Measurements from ENCODE around the gene CHTF18.
"Not testable (repeated sequence)": the region's sequence is repeated elsewhere in the genome, so short reads cannot be mapped to it uniquely, and the experiment has no call there.

The CHTF18 gene

GRCh38 chr16:815861-816260 lies 27.4 kb downstream of the CHTF18 start:
- DNase-seq = no peak
- TF ChIP-seq CTCF (IDR thresholded peaks at IDR 0.05; ENCODE audit: low read depth, low read length) = no peak
- Histone ChIP-seq H3K4me3 (ENCODE audit: low read depth, low read length) (no peak overlapping the region), H3K9me3 (no peaks in the 10 kb centered on the region), H3K36me3 (no peaks in the 10 kb centered on the region), H3K4me1 (no peaks in the 10 kb centered on the region), H3K27me3 (peaks cover 54% of the 10 kb centered on the region)

- no peak for TF ChIP-seq CTCF (IDR thresholded peaks at IDR 0.05; ENCODE audit: low read depth, low read length)
Measured at GRCh38 chr16:817001-817906, 28.8 kb downstream of the CHTF18 start.

GRCh38 chr16:818132-818531 lies 29.7 kb downstream of the CHTF18 start:
- DNase-seq = no peak
- Histone ChIP-seq H3K4me3 (ENCODE audit: low read depth, low read length) (no peak overlapping the region), H3K27me3 (peaks cover 53% of the 10 kb centered on the region), H3K4me1 (no peaks in the 10 kb centered on the region), H3K36me3 (no peaks in the 10 kb centered on the region), H3K9me3 (no peaks in the 10 kb centered on the region)
- no peak for TF ChIP-seq CTCF (IDR thresholded peaks at IDR 0.05; ENCODE audit: low read depth, low read length)

More at GRCh38 chr16:817001-817906, 28.8 kb downstream of the CHTF18 start:
- no peak overlapping the region for H3K4me3 ChIP-seq (ENCODE audit: low read depth, low read length)
- no peaks in the 10 kb centered on the region for H3K36me3 ChIP-seq
- no peaks in the 10 kb centered on the region for H3K9me3 ChIP-seq
- DNase-seq = no peak
- H3K4me1 ChIP-seq = no peaks in the 10 kb centered on the region
- H3K27me3 ChIP-seq = peaks cover 55% of the 10 kb centered on the region

GRCh38 chr16:818592-818991 lies 30.2 kb downstream of the CHTF18 start:
- Histone ChIP-seq H3K36me3 (no peaks in the 10 kb centered on the region), H3K27me3 (peaks cover 48% of the 10 kb centered on the region), H3K4me3 (ENCODE audit: low read depth, low read length) (no peak overlapping the region), H3K9me3 (no peaks in the 10 kb centered on the region), H3K4me1 (no peaks in the 10 kb centered on the region)
- DNase-seq = no peak
- no peak for TF ChIP-seq CTCF (IDR thresholded peaks at IDR 0.05; ENCODE audit: low read depth, low read length)

GRCh38 chr16:819336-820043 lies 31.1 kb downstream of the CHTF18 start:
- no peak for TF ChIP-seq CTCF (IDR thresholded peaks at IDR 0.05; ENCODE audit: low read depth, low read length)
- H3K27me3 ChIP-seq = peaks cover 47% of the 10 kb centered on the region
- no peaks in the 10 kb centered on the region for H3K4me1 ChIP-seq
- H3K36me3 ChIP-seq = no peaks in the 10 kb centered on the region
- no peak for DNase-seq
- no peak overlapping the region for H3K4me3 ChIP-seq (ENCODE audit: low read depth, low read length)
- H3K9me3 ChIP-seq = no peaks in the 10 kb centered on the region

- not testable (repeated sequence) for H3K4me1 ChIP-seq; H3K4me3 ChIP-seq (ENCODE audit: low read depth, low read length); H3K36me3 ChIP-seq; H3K9me3 ChIP-seq; DNase-seq
- peaks cover 52% of the 10 kb centered on the region for H3K27me3 ChIP-seq
Measured at GRCh38 chr16:820044-820408, 31.6 kb downstream of the CHTF18 start.
